Anterior cingulate cortex (tissue), 58 donors: ENCODE results near the gene PCNX2.

Source experiments
- DNase-seq, 58 donors: peaks; one replicate each; lab custom pipeline; 2025; lab: John Stamatoyannopoulos, UW

Gene PCNX2, protein sequence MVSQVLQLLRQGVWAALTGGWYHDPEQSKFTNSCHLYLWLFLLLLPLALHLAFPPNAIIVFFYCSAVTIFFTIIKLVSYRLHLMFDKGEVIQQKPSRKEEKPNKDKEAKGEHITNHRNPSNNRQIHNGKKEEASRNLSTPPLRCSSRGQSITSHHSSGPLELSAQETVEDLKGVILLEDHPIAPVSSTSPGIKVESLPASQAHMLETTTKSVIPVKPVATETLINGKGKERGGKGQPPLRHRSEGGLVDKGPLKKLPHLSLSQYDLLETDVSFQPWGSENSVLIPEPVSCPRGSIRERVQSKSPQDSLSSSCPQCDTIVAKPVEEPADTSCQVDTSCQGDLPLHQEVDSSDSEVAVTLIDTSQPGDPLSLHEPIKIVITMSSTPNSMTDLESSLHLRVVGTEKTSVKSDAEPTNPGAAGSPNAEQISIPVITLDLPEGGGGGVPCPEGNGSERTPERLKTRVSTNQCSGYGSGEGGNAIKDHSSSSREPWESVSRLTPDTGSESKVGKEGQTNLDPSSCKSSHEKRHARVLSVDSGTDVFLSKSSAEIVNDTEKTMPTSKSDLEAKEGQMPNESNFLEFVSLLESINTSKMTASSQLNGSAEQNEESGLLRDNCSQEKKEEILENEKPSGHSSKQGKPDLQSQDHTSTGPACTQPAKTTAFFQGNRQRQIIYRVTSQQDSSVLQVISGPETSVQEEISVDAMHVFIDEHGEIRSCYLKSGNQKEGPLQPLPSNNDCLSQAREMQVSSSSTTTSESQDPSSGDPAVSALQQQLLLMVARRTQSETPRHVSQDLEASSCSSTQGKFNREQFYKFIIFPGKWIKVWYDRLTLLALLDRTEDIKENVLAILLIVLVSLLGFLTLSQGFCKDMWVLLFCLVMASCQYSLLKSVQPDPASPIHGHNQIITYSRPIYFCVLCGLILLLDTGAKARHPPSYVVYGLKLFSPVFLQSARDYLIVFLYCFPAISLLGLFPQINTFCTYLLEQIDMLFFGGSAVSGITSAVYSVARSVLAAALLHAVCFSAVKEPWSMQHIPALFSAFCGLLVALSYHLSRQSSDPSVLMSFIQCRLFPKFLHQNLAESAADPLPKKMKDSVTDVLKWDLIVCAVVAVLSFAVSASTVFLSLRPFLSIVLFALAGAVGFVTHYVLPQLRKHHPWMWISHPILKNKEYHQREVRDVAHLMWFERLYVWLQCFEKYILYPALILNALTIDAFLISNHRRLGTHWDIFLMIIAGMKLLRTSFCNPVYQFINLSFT (N-terminal part only)

DNA sequence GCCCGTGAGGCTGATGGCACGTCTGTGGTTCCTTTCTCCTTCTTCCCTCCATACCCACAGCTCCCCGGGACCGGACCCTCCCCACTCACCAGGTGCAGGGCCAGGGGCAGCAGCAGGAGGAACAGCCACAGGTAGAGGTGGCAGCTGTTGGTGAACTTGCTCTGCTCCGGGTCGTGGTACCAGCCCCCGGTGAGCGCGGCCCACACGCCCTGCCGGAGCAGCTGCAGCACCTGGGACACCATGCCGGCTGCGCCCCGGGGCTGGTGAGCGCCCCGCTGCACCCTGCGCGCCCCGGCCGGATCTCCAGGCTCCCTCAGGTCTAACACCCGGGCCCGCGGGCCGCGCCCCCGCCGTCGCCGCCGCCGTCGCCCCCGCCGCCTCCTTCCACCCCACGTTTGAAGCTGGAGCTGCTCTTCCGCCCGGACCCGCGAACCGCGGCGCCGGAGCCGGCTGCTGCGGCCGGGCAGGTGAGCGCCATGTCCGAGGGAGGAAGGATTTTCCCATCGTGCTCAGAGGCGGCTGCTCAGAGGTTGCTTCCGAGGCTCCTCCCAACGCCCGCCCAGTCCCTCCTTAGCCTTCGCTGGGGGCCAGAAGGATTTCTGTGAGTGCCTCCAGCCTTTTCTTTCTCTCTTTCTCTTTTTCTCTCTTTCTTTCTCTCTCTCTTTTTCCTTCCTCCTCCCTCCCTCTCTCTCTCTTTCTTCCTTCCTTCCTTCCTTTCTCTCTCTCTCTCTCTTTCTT lies at the start of gene PCNX2:
Gene PCNX2, minus strand, starts transcription at position 489 of the 738 bp plus-strand sequence. Its CDS starts 247 bp downstream, at position 242.
- DNase-seq, result peak in 47 of 58 donors; percentile 8 to 81 (median 37)

DNA sequence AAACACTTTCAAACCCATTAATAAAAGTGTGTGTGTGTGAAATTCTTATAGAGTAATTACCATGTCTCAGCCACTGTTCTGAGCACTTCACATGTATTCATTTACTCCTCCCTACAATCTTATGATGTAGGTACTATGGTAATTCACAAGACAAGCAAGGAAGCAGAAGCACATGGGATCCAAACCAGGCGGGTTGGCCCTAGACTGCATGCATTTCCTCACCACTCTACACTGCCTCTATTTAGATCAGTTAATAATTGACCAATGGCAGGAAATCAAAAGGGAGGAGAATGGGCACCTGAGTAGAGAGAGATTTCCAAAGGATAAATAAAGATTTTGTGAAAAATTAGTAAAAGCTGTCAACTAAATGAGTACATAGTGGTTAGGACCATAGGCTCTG lies 47.7 kb upstream of the PCNX2 start:
- DNase-seq, result no peak

DNA sequence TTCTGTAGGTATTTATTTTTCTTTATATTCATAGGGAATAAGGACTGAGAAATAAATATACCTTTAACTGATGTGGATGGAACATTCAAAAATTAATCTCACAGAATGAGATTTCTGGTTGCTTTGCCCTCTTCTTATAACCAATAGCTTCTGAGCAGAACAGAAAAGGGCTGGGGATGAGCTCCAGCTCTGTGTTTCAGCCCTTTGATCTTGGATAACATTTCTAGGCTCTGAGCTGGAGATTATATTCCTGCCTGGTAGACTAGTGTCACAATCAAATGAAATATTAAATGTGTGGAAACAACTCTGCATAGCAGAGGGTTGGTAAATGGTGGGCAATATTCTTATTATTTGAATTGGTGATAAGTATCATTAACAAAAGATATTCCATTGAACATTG lies 46.6 kb upstream of the PCNX2 start:
- DNase-seq, result no peak

DNA sequence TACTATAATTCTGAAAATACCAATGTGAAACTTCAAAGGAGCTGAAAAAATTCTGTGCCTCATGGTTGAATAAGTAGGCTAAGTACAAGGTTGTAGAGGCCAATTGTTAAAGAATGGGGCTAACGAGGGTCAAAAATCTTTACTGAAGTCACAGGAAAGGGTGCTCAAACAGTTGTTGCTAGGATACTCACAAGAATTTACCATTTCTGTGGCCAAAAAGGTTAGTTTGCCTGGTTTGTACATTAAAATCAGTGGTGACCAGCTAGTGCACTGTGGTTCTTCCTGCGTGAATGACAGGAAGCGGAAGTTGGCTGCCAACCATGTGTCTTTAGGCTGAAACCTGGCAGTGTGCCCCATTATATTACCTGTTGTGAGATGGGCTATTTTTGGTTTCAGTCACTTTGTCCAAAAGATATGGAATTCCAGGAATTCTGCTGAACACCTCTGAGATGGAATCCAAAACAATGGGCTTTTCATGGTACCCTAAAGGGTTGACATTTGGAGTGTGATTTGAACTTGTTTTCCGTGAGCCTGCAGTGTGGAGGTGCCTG lies 45.5 kb upstream of the PCNX2 start:
- DNase-seq, result no peak

DNA sequence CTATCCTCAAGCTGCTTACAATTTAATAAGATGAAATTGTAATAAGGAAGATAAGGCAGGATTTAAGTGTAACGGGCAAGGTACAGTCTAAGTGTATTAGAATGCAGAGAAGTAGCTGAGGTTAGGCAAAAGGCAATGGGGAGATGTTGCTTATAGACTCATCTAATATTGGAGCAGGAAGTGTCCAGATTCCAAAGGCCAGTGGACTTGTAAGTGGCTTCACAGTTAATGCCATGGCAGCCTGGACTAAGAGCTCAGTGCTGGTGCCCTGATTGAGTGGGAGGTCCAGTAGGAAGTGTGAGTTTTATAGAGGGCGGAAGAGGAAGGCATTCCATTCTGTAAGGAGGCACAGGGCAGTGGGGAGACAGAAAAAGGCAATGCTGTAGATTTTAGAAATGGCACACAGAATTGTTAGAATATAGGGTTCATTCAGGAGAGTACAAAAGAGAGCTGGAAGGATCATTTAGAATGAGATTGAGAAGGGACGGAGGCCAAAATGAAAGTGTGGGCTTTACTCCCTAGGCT lies 44.6 kb upstream of the PCNX2 start:
- DNase-seq, result no peak

DNA sequence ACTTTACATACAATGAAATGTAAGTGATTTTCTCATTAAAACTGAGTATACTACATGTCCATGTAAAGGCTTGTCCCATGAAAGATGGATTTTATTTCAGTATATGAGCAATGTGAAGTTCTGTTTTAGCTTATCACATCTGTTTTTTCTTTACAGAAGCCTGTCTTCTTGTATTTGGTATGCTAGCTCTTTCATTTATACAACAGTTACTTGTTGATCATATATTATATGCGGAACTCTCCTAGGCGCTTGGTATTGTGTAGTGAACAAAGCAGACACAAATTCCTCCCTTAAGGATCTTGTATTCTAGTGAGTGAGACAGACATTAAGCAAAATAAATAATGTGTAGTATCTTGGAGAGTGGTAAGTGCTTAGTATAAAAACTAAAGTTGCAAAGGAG lies 42.6 kb upstream of the PCNX2 start:
- DNase-seq, result no peak

DNA sequence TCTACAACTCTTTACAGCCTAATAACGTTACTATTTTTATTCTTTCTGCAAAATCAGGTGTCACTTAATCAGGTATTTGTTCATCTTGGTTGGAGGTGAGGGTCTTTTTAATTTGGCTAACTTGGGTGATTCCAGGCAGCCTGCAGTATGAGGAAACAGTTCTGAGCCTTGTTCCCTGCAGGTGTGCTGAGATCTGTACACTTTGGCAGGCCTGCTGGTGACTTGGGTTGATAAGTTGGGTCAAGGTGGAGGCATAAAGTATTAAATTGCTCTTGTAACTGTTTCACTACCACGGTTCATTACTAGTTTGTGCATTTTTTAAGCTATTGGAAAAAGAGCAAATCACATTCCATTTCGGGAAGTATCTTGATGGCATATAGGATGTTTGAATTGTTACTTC lies 42.0 kb upstream of the PCNX2 start:
- no peak for DNase-seq

DNA sequence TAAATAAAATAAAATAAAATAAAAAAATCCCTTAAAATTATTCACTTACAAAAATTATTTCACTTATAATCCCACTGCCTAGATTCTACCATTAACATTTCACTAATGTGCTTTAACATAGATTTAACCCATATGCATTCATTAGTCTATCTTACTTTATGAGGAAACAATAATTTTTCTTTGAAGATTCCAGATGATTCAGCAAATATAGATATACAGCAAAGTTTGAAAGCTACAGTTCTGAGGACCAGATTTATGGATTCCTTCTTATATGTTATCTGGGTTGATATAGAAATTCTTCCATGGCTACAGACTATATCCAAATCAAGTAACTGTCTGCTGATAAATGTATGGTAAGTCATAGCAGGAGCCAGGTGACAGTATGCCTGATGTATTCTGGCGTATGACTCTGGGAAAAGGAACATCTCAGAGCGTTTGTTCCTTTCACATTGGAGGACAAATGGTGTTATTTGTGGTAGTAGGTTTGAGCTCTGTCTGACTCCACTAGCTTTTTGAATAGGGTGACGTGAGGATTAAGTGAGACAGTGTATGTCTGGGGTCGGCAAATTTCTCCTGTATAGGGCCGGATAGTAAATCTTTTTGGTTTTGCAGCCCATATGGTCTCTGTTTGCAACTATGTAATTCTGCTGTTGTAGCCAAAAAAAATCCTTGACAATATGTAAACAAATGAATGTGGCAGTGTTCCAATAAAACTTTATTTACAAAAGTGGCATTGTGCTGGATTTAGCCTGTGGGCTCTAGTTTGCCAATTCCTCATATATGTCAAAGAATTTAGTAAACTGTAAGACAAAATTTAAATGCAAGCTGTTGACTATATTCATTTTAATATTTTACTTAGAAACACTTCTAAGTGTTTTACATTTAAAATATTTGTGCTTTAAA lies 41.3 kb upstream of the PCNX2 start:
- no peak for DNase-seq

DNA sequence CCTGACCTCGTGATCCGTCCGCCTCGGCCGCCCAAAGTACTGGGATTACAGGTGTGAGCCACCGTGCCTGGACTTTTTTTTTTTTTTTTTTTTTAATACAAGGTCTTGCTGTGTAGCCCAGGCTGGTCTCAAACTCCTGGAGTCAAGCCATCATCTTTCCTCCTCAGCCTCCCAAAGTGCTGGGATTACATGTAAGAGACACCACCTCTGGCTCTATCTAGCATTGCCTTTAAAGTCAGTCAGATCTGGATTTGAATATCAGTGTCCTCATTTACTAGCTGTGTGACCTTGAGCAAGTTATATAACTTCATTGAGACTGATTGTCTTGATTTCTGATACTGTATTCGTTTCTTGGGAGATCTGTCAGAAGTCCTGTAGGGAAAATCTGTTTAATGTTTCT lies 38.6 kb upstream of the PCNX2 start:
- DNase-seq, result no peak

DNA sequence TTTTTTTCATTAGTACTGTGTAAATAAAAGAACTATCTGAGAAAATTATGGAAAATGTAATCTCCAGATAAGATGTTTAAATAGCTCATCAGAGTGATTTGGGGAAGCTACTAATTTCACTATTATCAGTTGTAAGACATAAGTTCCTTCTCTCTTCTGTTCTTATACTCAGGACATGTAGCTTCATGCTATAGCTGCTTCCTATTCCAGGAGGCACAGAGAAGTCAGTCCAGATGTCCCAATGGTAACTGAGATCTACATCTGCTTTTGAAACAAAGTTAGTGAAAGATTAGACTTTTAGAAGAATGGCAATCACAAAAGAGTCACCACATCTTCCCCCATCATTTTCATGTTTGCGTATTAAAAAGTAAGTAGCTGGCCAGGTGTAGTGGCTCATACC lies 37.6 kb upstream of the PCNX2 start:
- DNase-seq, result no peak

DNA sequence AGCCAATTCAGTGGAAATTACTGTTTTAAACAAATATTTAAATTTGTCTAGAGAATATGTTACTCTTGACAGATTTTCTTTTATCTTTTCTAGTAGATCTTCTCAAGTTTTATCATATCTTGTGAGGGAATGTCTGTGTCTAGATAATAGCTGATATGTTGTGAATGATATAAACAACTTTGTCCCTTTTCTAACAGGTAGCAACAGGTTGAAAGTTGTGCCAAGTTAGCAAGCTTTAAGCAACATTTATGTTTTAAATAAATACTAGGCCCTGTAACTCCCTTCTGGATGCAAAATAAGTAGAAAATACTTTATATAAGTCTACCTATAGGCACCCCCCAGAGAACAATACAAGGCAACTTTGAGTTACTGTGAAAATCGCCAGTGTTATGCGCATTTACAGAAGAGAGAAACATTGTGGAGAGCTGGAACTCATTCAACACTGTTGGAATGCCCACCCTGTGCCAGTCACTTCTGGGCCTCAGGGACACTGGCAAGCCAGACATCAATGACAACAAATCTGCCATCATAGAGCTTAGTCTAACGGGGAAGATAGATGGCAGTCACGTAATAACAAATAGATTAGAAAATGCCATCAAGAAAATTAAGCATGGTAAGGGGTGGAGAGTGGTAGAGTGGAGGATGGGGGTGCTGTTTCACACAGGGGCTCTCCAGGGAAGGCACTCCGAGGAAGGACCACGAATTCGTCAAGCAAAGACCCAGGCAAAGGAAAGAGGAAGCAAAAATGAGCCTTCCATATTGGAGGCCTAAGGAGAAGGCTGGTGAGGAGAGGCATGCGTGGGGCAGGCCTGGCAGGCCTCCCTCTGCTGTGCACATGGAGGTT lies 36.4 kb upstream of the PCNX2 start:
- DNase-seq, result no peak

DNA sequence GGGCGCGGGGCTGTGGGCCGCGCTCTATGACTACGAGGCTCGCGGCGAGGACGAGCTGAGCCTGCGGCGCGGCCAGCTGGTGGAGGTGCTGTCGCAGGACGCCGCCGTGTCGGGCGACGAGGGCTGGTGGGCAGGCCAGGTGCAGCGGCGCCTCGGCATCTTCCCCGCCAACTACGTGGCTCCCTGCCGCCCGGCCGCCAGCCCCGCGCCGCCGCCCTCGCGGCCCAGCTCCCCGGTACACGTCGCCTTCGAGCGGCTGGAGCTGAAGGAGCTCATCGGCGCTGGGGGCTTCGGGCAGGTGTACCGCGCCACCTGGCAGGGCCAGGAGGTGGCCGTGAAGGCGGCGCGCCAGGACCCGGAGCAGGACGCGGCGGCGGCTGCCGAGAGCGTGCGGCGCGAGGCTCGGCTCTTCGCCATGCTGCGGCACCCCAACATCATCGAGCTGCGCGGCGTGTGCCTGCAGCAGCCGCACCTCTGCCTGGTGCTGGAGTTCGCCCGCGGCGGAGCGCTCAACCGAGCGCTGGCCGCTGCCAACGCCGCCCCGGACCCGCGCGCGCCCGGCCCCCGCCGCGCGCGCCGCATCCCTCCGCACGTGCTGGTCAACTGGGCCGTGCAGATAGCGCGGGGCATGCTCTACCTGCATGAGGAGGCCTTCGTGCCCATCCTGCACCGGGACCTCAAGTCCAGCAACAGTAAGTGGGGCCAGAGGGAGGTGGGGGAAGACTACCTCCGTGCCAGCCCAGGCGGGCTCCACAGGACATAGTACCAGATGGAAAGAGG lies 32.8 kb upstream of the PCNX2 start:
- DNase-seq, result peak in 10 of 58 donors; percentile 1 to 40 (median 22)

DNA sequence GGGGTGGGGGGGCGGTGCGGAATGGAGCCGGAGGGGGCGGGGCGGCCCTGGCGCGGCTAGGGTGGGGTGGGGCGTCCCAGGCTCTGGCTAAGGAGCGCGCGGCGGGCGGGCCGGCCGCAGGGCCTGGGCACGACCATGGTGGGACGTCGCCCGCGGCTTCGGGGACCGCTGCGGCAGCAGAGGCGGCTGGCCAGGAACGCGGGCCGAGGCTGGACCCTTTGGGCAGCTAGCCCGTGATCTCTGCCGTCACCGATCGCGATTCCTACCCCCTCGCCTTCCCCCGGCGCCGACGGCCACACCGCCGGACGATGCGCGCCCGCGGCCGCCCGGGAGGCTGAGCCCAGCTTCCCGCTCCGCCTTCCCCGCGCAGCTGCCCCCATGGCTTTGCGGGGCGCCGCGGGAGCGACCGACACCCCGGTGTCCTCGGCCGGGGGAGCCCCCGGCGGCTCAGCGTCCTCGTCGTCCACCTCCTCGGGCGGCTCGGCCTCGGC lies 32.2 kb upstream of the PCNX2 start, which contains the start of gene MAP3K21:
Gene MAP3K21, plus strand, starts transcription at position 74 of the 491 bp plus-strand sequence. Its CDS starts 305 bp downstream, at position 379.
- peak in 9 of 58 donors; percentile 19 to 63 (median 48) for DNase-seq

DNA sequence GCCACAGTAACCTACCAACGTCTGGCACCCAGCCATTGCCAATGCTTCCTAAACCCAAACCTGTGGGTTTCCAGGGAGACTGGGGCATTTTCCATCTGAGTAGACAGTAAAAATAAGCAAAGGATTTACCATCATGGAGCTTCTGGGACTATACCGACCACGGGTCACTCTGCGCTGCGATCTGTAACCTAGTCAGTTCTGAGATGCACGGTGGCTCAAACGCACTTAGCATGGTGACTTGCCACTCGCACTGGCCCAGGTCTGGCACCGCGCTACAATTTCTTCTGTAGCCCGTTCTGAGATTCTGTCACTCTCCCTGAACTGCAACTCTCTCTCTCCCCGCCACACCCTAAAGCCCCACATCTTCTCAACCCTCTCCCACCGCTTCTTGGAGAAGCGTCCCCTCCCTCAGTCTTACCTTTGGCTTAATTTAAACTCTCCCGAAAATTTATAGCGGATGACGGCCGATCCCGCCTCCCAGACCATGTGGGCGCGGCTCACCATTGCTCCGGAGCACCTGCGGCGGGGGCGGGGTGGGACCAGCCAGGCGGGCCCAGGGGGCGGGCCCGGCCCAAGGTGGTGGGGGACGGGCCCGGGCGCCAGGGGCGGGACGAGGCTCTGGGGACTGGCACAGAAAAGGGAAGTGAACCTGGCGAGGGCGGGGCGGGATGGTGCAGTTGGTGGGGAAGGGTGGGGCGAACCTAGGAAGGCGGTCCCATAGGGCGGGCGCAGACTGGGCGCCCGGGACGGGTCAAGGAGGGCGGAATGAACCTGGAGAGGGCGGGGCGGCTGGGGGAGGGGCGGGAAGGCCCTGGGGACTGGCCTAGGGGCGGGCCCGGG lies 31.5 kb upstream of the PCNX2 start:
- peak in 42 of 58 donors; percentile 15 to 69 (median 38) for DNase-seq

DNA sequence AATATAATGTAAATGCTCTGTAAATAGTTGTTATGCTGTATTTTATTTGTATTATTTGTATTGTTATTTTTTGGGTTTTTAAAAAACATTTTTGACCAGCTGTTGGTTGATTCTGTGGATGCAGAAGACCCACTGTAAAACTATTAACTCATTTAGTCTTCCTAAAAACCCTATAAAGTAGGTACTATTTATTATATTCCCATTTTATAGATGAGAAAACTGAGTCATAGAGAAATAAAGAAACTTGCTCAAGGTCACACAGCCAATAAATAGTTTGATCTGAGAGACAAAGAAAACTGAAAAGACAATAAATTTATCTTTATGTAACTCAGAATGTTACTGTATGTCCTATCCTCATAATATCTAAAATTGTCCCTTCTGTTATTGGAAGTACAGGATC lies 30.8 kb upstream of the PCNX2 start:
- no peak for DNase-seq
